KMS-11 (cell line): ENCODE measurements around the gene DPY19L1.

Experiments
- H2AFZ ChIP-seq: fragments of 200-600 bp; sonication (generic); 2 replicates; pipeline ENCODE4 v1.6.1; 2016; ENCODE audit warnings: antibody characterized with exemption, mixed run types, low read depth
- H3K27ac ChIP-seq: fragments of 200-600 bp; sonication (generic); 2 replicates; pipeline ENCODE4 v1.6.1; 2016; ENCODE audit warnings: mild to moderate bottlenecking, mixed run types
- H3K27me3 ChIP-seq: fragments of 200-600 bp; sonication (generic); 2 replicates; pipeline ENCODE4 v1.6.1; 2017; ENCODE audit warnings: mild to moderate bottlenecking, low read depth, mixed run types, moderate library complexity; ENCODE audit not compliant: insufficient read depth
- H3K36me3 ChIP-seq: fragments of 200-600 bp; sonication (generic); 2 replicates; pipeline ENCODE4 v1.6.1; 2017; ENCODE audit warnings: mild to moderate bottlenecking, mixed run types; ENCODE audit not compliant: insufficient read depth
- H3K4me1 ChIP-seq: fragments of 200-600 bp; sonication (generic); 2 replicates; pipeline ENCODE4 v1.6.1; 2016; ENCODE audit warnings: mild to moderate bottlenecking, low read depth, mixed run types; ENCODE audit not compliant: poor library complexity, severe bottlenecking
- H3K4me2 ChIP-seq: fragments of 200-600 bp; sonication (generic); 2 replicates; pipeline ENCODE4 v1.7.0; 2016; ENCODE audit warnings: mild to moderate bottlenecking, mixed run types
- H3K4me3 ChIP-seq: fragments of 200-600 bp; sonication (generic); IDR thresholded peaks from 2 replicates; pipeline ENCODE4 v1.6.1; 2017; ENCODE audit warnings: low read depth, low read length, mixed read lengths; ENCODE audit not compliant: insufficient read depth
- H3K79me2 ChIP-seq: fragments of 200-600 bp; sonication (generic); 2 replicates; pipeline ENCODE4 v1.6.1; 2016; ENCODE audit warnings: low read depth, mixed run types; ENCODE audit not compliant: insufficient read depth
- H3K9ac ChIP-seq: fragments of 200-600 bp; sonication (generic); 2 replicates; pipeline ENCODE4 v1.6.1; 2016; ENCODE audit warnings: mild to moderate bottlenecking, mixed run types
- H4K20me1 ChIP-seq: fragments of 200-600 bp; sonication (generic); 2 replicates; pipeline ENCODE4 v1.6.1; 2016; ENCODE audit warnings: mild to moderate bottlenecking, mixed run types; ENCODE audit not compliant: insufficient read depth
- TF ChIP-seq, protein P1 (sequence below): fragments of 200-600 bp; sonication (generic); conservative IDR thresholded peaks from 2 replicates; pipeline ENCODE4 v1.6.1; 2017; ENCODE audit warnings: low read depth, mild to moderate bottlenecking, antibody characterized with exemption, low read length, moderate library complexity, mixed read lengths

The DPY19L1 gene

GRCh38 chr7:35039343-35039742 lies 2.1 kb upstream of the DPY19L1 start:
- Histone ChIP-seq H3K4me2 (no peak overlapping the region), H3K79me2 (peaks cover 23% of the 10 kb centered on the region), H4K20me1 (no peaks in the 10 kb centered on the region), H2AFZ (no peak overlapping the region), H3K4me3 (no peak overlapping the region), H3K27ac (no peak overlapping the region), H3K36me3 (no peaks in the 10 kb centered on the region), H3K27me3 (no peaks in the 10 kb centered on the region), H3K4me1 (peaks cover 17% of the 10 kb centered on the region), H3K9ac (no peak overlapping the region)
- TF ChIP-seq, protein P1, sequence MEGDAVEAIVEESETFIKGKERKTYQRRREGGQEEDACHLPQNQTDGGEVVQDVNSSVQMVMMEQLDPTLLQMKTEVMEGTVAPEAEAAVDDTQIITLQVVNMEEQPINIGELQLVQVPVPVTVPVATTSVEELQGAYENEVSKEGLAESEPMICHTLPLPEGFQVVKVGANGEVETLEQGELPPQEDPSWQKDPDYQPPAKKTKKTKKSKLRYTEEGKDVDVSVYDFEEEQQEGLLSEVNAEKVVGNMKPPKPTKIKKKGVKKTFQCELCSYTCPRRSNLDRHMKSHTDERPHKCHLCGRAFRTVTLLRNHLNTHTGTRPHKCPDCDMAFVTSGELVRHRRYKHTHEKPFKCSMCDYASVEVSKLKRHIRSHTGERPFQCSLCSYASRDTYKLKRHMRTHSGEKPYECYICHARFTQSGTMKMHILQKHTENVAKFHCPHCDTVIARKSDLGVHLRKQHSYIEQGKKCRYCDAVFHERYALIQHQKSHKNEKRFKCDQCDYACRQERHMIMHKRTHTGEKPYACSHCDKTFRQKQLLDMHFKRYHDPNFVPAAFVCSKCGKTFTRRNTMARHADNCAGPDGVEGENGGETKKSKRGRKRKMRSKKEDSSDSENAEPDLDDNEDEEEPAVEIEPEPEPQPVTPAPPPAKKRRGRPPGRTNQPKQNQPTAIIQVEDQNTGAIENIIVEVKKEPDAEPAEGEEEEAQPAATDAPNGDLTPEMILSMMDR, result no peak

DNA sequence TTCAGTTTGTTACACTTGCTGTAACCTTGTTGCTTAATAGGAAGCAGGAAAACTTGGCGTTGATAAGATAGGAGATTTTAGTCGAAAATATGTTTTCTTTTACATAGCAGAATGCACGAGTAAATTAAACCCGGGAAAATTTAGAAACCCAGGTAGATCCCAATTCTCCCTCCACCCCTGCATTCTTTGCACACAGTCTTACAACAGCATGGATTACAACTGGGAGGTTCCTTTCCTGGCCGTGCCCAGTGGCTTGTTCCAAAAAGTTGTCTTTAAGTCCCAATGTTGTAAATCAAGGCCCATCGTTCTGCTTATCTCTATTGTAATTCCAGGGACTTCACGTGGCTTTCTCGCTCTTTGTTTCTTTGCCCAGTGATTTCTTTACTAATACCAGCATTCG lies 1.1 kb upstream of the DPY19L1 start:
- peak overlapping the region; percentile 90; the same call in 1 of the 2 replicates for H2AFZ ChIP-seq
- peaks cover 27% of the 10 kb centered on the region for H3K4me1 ChIP-seq
- H3K79me2 ChIP-seq, result peaks cover 33% of the 10 kb centered on the region
- H3K36me3 ChIP-seq, result no peaks in the 10 kb centered on the region
- H3K4me3 ChIP-seq, result no peak overlapping the region
- no peak overlapping the region for H3K27ac ChIP-seq
- no peak overlapping the region; the same call in 1 of the 2 replicates for H3K9ac ChIP-seq
- TF ChIP-seq, protein P1, result no peak
- no peaks in the 10 kb centered on the region for H3K27me3 ChIP-seq
- peak overlapping the region; percentile 94 for H3K4me2 ChIP-seq
- no peaks in the 10 kb centered on the region for H4K20me1 ChIP-seq

DNA sequence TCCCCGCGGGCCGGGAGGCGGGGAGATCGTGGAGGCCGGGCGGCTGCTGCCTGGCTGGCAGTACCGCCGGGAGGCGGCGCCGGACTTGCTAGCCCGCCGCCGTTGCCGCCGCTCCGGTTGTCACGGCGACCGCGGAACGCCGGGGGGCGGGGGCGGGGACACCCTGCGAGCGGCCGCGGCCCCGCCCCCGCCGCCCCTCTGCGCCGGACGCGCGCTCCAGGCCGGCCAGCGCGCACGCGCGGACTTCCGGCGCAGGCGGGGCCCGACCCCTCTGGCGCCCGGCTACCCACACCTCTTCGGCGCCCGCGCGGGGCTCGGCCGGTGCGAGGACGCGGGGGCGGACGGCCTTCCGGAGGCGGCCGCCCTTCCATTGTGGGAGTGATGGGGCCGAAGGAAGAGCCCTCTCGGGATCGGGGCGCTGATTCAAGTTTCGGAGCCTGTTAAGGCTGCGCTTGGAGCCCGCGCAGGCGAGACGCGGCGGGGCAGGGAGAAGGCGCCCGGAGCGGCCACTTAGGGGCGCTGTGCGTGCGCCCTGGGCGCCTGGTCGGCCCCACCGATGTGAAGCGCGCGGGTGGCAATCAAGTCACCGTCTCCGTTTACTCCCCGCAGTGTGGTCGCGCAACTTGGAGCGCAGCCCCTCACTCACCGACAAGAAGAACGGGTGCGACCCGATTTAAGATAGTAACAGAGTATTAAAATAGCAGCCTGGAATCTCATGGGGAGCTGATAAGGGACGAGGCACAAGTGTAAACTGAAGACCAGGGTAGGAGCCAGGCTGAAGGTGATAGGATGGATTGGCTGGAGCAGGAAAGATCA lies 449 bp upstream of the DPY19L1 start:
- Histone ChIP-seq H3K27ac (peak overlapping the region; percentile 42; the same call in 1 of the 2 replicates), H3K9ac (peak overlapping the region; percentile 58; the same call in 1 of the 2 replicates), H3K36me3 (no peaks in the 10 kb centered on the region), H2AFZ (peak overlapping the region; percentile 90; the same call in 1 of the 2 replicates), H3K4me1 (peaks cover 32% of the 10 kb centered on the region), H3K4me3 (no peak overlapping the region), H3K79me2 (peaks cover 40% of the 10 kb centered on the region), H3K27me3 (no peaks in the 10 kb centered on the region), H3K4me2 (peak overlapping the region; percentile 94), H4K20me1 (no peaks in the 10 kb centered on the region)
- TF ChIP-seq, protein P1, result peak; percentile 90

DNA sequence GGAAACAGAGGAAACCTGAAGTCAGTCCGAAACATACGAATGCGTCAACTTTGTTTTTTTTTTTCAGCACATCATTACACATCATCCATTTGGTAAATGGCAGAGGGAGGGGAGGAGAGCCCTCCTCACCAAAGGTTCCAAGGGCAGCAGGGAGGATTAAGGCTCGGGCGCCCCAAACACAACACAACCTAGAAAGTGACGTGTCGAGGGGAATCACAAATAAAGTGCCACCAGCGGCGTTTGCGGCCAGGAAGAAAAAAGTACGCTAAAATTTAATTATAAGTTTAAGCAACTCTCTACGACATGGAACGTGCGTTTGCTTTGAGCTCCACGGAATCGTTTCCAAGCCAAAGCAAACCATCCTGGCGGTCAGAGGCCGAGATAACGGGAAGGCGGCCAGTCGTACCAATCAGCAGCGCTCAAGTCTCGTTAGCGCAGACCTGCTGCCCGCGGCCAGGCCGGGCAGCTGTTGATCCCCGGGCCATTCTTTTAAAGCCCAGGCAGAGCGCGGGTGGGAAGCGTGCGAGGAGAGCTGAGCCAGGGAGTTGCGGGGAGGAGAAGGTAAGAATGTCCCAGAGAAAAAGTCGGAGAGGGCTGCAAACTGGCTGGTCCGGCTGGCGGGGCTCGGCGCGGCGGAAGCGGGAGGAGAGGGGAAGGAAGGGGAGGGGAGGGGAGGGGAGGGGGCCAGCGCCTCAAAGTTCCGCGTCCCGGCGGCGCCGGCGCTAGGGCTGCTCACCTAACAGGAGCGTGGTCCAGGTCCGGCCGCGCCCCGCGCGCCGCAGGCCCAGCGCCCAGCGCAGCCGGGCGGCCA lies 719 bp downstream of the DPY19L1 start:
- H3K36me3 ChIP-seq, result no peaks in the 10 kb centered on the region
- peak overlapping the region; percentile 74 for H2AFZ ChIP-seq
- H4K20me1 ChIP-seq, result no peaks in the 10 kb centered on the region
- peak overlapping the region; percentile 57; the same call in 1 of the 2 replicates for H3K9ac ChIP-seq
- no peaks in the 10 kb centered on the region for H3K27me3 ChIP-seq
- H3K4me1 ChIP-seq, result peaks cover 39% of the 10 kb centered on the region
- peak overlapping the region; percentile 96 for H3K4me2 ChIP-seq
- TF ChIP-seq, protein P1, result no peak
- H3K27ac ChIP-seq, result peak overlapping the region; percentile 41
- H3K4me3 ChIP-seq, result peak overlapping the region; percentile 12
- H3K79me2 ChIP-seq, result peaks cover 51% of the 10 kb centered on the region
